ENCODE measurements around the gene AMPD1. TPM values are rescaled to one million over a fixed set of nuclear protein-coding genes. Genes with fewer than 3 reads are reported as not detected.

AMPD1 gene
- total and polyA plus RNA-seq, 2 of the 13 experiments (the other 11 are each of a cell fraction or from before 2014, with no cell fraction given) = not detected

GRCh38 chr1:114670083-114671010 lies 25.0 kb downstream of the AMPD1 start (continued):
- TF ChIP-seq ZNF496 (CRISPR knock-in tag; IDR thresholded peaks at IDR 0.05; ENCODE audit: insufficient replicate concordance) (no peak), SMAD9 (CRISPR knock-in tag; IDR thresholded peaks at IDR 0.05) (no peak), ZNF598 (CRISPR knock-in tag; IDR thresholded peaks at IDR 0.05; ENCODE audit: borderline replicate concordance) (no peak), KDM5B (CRISPR knock-in tag; IDR thresholded peaks at IDR 0.05; ENCODE audit: borderline replicate concordance) (peak; percentile 10; the same call in 1 of the 2 replicates), ZFP1 (CRISPR knock-in tag; IDR thresholded peaks at IDR 0.05) (no peak), STAG1 (CRISPR knock-in tag; IDR thresholded peaks at IDR 0.05) (peak; percentile 25), NONO (IDR thresholded peaks at IDR 0.05) (no peak), NONO (CRISPR knock-in tag; conservative IDR thresholded peaks at IDR 0.05) (no peak), SALL1 (CRISPR knock-in tag; IDR thresholded peaks at IDR 0.05) (peak; percentile 24; the same call in 1 of the 2 replicates), ZNF326 (CRISPR knock-in tag; IDR thresholded peaks at IDR 0.05; ENCODE audit: borderline replicate concordance) (no peak), MXD3 (CRISPR knock-in tag; IDR thresholded peaks at IDR 0.05) (no peak), SPEN (CRISPR knock-in tag; IDR thresholded peaks at IDR 0.05; ENCODE audit: low read depth) (0 out of 2 replicates have a peak, but pooled peaks have one; percentile 29), SNAPC2 (CRISPR knock-in tag; IDR thresholded peaks at IDR 0.05) (no peak), THAP7 (CRISPR knock-in tag; IDR thresholded peaks at IDR 0.05) (no peak), ZNF878 (CRISPR knock-in tag; IDR thresholded peaks at IDR 0.05) (no peak), ZFP91 (CRISPR knock-in tag; IDR thresholded peaks at IDR 0.05; ENCODE audit: borderline replicate concordance) (0 out of 2 replicates have a peak, but pooled peaks have one; percentile 22), ZSCAN21 (CRISPR knock-in tag; IDR thresholded peaks at IDR 0.05; ENCODE audit: borderline replicate concordance) (0 out of 2 replicates have a peak, but pooled peaks have one; percentile 25), NCOA1 (CRISPR knock-in tag; IDR thresholded peaks at IDR 0.05) (no peak), NR2F1 (CRISPR knock-in tag; IDR thresholded peaks at IDR 0.05) (no peak), RFXAP (CRISPR knock-in tag; IDR thresholded peaks at IDR 0.05; ENCODE audit: borderline replicate concordance) (no peak)
- TF ChIP-seq, protein P1, sequence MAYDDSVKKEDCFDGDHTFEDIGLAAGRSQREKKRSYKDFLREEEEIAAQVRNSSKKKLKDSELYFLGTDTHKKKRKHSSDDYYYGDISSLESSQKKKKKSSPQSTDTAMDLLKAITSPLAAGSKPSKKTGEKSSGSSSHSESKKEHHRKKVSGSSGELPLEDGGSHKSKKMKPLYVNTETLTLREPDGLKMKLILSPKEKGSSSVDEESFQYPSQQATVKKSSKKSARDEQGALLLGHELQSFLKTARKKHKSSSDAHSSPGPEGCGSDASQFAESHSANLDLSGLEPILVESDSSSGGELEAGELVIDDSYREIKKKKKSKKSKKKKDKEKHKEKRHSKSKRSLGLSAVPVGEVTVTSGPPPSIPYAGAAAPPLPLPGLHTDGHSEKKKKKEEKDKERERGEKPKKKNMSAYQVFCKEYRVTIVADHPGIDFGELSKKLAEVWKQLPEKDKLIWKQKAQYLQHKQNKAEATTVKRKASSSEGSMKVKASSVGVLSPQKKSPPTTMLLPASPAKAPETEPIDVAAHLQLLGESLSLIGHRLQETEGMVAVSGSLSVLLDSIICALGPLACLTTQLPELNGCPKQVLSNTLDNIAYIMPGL (CRISPR knock-in tag; IDR thresholded peaks at IDR 0.05; ENCODE audit: borderline replicate concordance in 1 of 2, low read depth in 1 of 2) = 0 out of 4 replicates have a peak, but pooled peaks of 1 of the 2 experiments have one; percentile 25
- TF ChIP-seq, protein P2, sequence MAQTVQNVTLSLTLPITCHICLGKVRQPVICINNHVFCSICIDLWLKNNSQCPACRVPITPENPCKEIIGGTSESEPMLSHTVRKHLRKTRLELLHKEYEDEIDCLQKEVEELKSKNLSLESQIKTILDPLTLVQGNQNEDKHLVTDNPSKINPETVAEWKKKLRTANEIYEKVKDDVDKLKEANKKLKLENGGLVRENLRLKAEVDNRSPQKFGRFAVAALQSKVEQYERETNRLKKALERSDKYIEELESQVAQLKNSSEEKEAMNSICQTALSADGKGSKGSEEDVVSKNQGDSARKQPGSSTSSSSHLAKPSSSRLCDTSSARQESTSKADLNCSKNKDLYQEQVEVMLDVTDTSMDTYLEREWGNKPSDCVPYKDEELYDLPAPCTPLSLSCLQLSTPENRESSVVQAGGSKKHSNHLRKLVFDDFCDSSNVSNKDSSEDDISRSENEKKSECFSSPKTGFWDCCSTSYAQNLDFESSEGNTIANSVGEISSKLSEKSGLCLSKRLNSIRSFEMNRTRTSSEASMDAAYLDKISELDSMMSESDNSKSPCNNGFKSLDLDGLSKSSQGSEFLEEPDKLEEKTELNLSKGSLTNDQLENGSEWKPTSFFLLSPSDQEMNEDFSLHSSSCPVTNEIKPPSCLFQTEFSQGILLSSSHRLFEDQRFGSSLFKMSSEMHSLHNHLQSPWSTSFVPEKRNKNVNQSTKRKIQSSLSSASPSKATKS (CRISPR knock-in tag; IDR thresholded peaks at IDR 0.05) = no peak
